COLO829 (cell line): Measurements from ENCODE around the gene CCDC92.

Experiments used
- DNase-seq: peaks from one replicate; pipeline ENCODE4 v3.0.0; 2012; ENCODE audit warnings: low spot score

CCDC92 gene

DNA sequence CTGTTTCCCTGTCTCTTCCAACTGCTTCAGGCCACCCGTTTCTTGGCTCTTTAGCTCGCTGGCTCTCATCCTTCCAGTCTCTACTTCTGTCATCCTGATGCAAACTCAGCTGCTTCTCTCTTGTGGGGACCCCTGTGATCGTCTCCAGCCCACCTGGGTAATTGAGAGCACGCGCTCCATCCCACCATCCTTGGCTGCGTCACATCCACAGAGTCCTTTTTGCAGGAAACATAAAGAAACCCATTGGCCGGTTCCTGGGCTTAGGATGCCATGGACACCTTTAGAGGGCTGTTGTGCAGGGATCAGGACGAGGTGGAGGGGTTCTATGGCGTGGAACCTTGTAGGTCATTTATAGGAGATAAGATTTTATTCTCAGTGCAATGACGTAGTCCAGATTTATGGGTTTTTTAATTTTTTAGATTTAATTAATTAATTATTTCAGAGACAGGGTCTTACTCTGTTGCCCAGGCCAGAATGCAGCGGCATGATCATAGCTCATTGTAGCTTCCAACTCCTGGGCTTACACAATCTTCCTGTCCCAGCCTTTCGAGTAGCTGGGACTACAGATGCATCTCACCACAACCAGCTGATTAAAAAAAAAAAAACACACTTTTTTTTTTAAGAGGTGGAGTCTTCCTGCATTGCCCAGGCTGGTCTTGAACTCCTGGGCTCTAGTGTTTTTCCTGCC lies 82.6 kb downstream of the CCDC92 start:
- no peak for DNase-seq

DNA sequence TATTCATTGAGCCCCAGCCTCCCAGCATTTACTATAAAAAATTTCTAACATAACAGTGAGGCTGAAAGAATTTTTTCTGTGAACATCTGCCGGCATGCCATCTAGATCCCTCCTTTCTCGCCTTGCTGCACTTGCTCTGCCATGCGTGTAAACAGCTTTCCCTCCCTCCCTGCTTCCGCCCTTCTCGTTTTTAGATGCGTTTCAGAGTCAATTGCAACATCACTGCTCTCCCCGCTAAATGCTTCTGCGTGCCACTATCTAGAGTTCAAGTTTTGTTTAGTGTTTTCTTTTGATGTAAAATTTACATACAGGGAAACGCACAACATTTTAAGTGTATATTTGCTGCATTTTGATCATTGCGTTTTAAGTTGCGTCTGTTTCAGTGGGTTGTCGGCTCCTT lies 83.6 kb downstream of the CCDC92 start:
- DNase-seq, result no peak

DNA sequence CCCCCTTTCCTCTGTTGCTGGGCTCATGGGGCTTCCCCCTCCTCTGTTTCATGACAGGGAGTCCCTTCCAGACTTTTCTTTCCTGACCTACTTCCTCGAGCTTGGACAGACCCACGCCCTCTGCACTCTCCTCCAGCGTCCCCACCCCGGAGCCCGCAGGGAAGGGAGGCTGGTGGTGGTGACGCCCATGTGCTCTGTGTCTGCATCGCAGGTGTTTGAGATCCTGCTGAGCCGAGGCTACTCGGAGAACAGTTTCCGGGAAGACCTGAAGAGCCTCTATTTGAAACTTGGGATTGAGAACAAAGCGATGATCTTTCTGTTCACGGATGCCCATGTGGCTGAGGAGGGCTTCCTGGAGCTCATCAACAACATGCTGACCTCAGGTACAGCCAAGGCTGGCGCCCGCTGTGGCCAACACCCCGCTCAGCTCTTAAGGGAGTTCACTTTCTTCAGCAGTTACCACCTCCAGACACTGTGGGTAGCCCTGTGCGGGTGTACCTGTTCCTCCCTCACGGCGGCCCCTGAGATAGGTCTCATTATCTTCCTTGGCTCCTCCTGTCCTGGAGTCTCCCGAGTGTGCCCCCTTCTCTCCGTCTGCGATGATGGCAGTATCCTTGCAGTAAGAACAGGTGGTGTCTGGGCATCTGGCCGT lies 85.6 kb downstream of the CCDC92 start:
- no peak for DNase-seq

DNA sequence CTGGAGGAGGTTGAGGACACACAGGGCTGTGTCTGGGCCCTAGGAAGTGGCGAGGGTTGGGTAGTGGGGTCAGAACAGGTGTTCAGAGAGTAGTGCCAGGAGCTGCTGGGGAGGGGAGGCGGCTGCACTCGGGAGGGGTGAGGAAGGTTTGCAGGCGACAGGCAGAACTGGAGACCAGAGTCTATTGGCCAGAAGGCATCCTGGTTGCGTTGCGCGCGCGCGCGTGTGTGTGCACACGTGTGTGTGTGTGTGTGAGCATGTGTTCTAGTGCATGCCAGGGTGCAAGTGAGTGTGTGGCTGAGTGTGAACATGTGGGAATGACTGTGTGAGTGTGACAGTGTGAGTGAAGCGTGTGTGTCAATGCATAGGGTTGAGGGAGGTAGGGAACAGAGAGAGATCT lies 86.4 kb downstream of the CCDC92 start:
- no peak for DNase-seq
